Activated T-helper 9 cell treated with anti-CD3 and anti-CD28 coated beads, Interleukin-2, amount 50 U/mL, for 16 hours (primary cell): Measurements from ENCODE around the gene SEC24A.
"Not testable (repeated sequence)": the region's sequence is repeated elsewhere in the genome, so short reads cannot be mapped to it uniquely, and the experiment has no call there.

ENCODE experiments used
- DNase-seq: peaks from one replicate; pipeline ENCODE4 v3.0.0-alpha.2; 2020; ENCODE audit warnings: low read depth

SEC24A gene

DNA sequence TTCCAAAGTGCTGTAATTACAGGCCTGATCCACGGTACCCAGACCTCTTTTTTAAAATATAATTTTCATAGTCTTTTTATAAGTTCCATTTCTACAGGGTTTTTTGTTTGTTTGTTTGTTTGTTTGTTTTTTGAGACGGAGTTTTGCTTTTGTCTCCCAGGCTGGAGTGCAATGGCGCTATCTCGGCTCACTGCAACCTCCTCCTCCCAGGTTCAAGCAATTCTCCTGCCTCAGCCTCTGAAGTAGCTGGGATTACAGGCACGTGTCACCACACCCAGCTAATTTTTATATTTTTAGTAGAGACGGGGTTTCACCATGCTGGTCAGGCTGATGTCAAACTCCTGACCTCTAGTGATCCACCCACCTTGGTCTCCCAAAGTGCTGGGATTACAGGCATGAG is 2.1 kb downstream of the SEC24A start:
- DNase-seq = not testable (repeated sequence)

DNA sequence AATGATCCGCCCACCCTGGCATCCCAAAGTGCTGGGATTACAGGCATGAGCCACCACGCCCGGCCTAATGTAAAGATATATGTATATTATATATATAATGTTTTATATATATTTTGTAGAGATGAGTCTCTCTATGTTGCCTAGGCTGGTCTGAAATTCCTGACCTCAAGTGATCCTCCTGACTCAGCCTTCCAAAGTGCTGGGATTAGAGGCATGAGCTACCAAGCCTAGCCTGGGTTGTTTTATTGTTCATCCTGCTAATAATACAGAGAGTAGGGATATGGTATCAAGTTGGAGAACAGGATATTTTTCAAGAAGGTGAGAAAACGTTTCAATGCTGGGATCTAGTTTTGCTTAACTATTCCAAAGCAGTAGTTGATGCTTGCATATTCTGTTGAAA is 2.9 kb downstream of the SEC24A start:
- no peak for DNase-seq

DNA sequence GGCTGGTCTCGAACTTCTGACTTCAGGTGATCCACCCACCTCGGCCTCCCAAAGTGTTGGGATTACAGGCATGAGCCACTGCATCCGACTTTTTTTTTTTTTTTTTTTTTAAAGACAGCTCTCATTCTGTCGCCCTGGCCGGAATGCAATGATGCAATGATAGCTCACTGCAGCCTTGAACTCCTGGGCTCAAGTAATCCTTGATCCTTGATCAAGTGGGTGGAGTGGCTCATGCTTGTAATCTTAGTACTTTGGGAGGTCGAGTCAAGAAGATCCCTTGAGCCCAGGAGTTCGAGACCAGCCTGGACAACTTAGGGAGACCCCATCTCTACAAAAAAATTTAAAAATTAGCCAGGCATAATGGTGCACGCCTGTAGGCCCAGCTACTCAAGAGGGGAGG is 8.1 kb downstream of the SEC24A start:
- no peak for DNase-seq

DNA sequence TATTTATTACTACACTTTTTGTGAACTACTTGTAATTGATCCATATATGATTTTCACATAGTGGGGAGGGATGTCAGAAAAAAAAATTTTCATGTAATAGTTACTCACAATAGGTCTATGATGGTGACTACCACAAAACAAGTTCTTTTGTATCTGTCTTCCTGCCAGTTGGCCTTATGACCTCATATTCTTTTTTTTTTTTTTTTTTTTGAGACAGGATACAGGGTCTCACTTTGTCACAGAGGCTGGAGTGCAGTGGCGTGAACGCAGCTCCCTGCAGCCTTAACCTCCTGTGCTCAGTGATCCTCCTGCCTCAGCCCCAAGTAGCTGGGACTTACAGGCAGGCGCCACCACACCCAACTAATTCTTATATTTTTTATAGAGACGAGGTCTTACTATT is 10.9 kb downstream of the SEC24A start:
- no peak for DNase-seq

DNA sequence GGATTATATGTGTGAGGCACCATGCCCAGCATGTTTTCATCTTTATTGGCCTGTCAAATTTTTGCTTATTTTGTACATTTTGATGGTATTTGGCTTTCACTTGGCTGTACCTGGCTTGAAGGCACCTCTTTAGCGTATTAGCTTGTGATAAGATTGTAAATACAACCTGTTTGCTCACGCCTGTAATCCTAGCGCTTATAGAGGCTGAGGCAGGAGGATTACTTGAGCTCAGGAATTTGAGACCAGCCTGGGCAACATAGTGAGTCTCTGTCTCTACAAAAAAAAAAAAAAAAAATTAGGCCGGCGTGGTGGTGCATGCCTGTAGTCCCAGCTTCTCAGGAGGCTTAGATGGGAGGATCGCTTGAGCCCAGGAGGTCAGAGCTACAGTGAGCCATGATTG is 11.3 kb downstream of the SEC24A start:
- DNase-seq = no peak

DNA sequence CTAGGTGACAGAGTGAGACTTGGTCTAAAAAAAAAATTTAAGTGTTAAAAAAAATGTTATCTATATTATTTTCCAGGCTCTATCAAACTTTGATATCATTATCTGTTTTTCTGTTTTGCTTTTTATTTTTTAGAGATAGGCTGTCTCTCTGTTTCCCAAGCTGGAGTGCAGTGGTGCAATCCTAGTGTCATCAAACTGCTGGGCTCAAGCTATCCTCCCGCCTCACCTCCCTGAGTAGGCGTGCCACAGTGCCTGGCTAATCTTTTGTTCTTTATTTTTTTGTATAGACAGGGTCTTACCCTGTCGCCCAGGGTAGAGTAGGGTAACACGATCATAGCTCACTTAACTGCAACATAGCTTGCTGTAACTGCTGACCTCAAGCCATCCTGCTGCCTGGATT is 14.4 kb downstream of the SEC24A start:
- DNase-seq = no peak

DNA sequence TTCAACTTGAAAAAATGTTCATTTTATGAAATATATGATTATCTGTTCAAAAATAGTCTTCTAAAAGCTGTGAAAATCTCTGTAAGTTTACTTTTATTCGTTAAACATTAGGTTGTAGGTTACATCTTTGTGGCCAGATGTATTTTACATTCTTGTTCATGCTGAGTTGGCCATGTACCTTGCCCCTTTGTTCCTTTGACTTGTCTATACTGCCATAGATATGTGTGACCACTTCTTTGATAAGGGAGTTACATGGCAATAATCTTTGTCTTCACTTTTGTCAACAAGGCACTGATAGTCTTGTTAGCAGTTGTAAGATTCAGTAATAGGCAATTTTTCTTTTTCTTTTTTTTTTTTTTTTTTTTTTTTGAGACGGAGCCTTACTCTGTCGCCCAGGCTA is 15.9 kb downstream of the SEC24A start:
- no peak for DNase-seq

DNA sequence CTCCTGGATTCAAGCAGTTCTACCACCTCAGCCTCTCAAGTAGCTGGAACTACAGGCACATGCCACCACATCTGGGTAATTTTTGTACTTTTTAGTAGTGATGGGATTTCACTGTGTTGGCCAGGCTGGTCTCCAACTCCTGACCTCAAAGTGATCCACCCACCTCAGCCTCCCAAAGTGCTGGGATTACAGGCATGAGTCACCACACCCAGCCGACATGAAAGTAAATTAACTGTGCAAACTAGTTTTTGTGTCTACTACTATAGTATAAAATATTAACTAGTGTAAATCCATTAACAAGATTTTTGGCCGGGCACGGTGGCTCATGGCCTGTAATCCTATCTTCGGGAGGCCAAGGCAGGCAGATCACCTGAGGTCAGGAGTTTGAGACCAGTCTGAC is 25.0 kb downstream of the SEC24A start:
- DNase-seq = not testable (repeated sequence)

DNA sequence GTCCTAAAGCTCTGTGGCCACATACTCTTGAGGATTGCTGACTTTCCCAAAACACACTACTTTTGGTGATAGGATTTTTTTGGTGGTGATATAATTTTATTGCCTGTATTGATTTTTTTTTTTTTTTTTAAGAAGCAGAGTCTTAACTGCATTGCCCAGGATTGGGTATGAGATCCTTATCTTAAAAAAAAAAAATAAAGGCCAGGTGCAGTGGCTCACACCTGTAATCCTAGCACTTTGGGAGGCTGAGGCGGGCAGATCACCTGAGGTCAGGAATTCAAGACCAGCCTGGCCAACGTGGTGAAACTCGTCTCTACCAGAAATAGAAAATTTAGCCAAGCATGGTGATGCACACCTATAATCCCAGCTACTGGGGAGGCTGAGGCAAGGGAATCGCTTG is 28.8 kb downstream of the SEC24A start:
- DNase-seq = not testable (repeated sequence)

DNA sequence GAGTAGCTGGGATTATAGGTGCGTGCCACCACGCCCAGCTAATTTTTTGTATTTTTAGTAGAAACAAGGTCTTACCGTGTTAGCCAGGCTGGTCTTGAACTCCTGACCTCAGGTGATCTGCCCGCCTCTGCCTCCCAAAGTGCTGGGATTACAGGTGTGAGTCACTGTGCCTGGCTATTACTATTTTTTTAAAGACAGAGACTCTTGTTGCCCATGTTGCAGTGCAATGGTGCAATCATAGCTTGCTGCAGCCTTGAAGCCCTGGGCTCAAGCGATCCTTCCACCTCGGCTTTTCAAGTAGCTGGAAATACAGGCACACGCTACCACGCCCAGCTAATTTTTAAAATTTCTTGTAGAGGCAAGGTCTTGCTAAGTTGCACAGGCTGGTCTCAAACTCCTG is 41.6 kb downstream of the SEC24A start:
- not testable (repeated sequence) for DNase-seq

DNA sequence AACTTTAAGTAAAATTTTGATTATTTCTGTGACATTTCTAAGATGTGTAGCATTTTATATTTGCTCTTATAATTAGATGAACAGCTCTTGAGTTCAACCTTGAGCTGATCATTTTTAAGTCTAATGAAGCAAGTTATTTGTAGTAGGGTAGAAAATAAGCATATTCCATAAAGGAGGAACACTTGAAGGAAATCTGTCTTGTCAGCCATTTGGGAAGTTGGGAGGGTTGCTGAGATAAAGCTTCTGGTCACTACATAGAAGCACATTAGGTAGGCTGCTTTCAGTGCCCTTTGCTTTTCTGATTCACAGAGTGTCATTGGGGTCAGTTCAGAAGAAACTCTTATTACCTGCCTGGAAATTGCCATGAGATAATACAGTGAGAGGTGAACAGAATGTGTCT is 44.1 kb downstream of the SEC24A start:
- DNase-seq = no peak

DNA sequence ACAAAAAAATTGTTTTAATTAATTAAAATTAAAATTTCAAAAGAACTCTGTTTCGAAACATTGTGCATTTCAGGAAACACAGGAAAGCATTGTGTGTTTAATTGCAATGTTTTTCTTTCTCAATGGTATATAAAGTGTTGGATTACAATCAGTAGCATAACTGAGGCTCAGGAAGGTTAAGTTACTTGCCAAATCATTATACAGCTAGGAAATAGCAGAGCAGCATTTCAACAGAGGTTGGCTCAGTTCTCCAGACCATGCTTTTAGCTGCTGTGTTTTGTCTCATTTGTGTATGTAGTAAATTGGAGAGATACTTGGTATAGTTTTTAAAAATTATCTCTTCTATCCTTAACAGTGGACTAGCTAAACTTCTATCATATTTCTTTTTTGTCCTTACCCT is 59.7 kb downstream of the SEC24A start:
- no peak for DNase-seq

DNA sequence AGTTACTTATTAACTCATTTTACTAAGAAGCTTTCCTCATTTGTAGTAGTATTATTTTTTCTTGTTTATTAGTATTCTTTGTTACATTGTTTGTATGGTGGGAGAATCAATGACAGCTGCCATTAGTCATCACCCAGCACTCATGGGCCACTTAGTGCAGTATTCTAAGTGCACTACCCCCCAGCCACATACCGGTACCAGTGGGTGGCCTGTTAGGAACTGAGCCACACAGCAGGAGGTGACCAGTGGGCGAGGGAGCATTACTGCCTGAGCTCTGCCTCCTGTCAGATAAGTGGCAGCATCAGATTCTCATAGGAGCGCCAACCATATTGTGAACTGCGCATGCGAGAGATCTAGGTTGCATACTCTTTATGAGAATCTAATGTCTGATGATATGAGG is 65.5 kb downstream of the SEC24A start:
- no peak for DNase-seq

DNA sequence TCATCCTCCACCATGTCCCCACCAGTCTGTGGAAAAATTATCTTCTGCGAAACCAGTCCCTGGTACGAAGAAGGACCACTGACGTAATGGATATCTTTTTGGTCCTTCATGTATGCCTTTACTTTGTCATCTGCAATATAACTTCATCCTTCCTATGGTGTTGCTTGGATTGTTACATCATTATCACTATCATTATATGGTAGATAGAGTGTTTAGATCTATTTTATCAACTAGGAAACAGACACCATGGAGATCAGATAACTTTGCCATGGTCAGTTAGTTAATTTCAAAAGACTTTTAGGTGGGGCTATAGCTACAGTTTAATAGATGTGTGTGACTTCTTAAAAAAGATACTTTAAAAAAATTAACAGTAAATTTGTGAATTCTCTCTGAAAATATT is 66.0 kb downstream of the SEC24A start:
- DNase-seq = no peak

DNA sequence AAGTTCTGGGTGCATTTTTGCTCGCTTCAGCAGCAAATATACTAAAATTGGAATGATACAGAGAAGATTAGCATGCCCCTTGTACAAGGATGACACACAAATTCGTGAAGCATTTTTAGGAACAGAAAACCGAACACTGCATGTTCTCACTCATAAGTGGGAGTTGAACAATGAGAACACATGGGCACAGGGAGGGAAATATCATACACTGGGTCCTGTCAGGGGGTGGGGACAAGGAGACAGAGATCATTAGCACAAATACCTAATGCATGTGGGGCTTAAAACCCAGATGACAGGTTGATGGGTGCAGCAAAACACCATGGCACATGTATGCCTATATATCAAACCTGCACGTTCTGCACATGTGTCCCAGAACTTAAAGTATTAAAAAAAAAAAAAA is 66.9 kb downstream of the SEC24A start:
- not testable (repeated sequence) for DNase-seq

DNA sequence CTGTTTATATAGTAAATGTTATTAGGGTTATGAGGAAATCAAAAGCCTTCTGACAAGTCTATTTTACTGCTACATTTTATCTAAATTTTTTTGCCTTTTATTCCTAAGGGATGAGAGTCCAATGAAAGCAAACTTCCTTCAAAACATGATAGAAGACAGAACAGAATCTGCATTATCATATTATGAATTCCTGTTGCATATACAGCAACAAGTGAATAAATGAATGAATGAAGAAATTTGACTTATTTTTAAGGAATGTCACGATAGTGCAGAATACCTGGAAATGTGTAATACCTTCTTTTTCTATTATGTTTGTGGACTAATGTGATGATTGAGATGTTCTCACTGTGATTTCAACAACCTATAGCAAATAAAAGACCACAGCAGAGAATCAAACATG is 76.3 kb downstream of the SEC24A start:
- no peak for DNase-seq

DNA sequence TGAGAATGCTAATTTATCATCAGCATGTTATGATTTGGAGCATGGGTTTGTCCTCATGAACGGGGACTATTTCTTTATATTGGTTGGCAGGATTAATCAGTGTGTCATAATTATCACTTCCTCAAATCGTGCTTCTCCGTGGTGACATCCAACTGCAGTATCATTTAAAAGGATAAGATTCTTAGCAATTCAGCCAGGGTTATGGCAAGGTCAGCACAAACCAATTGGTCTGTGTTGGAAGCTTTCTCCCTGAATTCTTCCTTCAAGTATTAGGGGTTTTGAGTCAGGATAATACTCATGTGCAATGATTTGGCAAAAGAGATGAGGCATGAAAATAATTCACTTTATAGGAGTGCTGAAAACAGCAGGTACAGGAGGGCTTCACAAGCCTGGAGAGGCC is 84.2 kb downstream of the SEC24A start:
- no peak for DNase-seq

DNA sequence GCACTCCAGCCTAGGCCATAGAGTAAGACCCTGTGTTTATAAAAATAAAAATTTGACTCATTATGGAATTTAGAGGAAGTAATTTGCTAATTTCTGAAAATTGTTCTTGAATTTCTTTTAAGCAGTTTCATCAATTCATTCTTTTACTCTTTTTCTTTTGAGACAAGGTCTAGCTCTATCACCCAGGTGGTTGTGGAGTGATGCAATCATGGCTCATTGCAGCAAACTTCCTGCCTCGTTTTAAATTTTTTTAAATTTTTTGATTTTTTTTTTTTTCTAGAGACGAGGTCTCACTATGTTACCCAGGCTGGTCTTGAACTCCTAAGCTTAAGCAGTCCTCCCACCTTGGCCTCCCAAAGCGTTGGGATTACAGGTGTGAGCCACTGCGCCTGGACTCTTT is 86.7 kb downstream of the SEC24A start:
- DNase-seq = no peak

DNA sequence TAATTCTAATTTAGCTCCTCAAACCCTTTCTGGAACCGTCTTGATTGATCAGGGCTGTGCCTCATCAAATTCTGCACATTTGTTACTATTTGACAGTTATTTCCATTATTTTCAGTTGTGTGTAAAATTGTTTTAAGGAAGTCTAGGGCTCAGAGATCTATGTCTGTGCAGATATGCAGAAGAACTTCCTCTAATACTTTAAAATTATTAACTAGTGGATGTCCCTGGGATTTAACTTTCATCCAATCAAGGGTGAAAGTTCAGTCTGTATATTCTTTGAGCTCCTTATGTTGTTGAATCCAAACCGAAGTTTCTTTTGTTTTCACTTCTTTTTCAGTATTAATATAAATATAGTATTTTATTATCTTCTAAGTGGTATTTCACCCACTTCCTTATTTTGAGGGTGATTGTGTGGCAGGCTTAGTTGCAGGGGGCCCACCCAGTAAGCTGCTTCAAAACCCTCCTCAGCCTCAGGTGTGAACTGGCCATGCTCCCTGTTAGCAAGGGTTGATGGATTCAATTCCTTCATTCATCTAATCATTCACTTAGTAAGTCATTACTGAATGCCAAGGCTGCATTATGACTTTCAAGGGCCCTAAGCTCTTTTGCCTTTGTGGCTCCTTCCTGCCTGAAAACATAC is 87.7 kb downstream of the SEC24A start:
- no peak for DNase-seq

DNA sequence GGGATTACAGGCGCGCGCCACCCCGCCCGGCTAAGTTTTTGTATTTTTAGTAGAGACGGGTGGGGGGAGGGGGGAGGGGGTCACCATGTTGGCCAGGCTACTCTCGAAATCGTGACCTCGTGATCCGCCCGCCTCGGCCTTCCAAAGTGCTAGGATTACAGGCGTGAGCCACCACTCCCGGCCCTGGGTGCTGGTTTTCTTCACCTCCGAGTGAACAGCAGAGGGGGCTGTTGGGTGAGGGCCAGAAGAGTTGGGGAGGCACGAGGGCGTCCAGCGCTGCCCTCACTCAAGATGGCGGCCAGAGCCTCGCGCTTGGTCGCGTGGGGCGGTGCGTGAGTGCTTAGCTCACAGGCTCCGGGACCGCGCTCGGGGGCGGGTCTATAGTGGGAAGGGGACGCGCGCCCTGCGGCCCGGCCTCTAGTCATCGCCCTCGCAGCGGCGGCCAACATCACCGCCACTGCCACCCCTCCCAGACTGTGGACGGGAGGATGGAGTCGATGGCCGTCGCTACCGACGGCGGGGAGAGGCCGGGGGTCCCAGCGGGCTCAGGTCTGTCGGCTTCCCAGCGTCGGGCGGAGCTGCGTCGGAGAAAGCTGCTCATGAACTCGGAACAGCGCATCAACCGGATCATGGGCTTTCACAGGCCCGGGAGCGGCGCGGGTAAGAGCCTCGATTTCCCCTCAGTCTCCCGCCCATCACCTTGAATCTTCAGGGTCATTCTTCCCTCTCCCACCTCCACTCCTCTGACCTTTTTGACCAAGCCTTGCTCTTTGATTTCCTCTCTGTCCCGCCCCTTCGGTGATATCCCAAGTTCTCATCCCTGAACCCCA is 89.8 kb downstream of the SEC24A start, which contains the start of gene CAMLG:
CAMLG (plus strand) TSS at position 416 of the 830 bp plus-strand sequence; CDS start at position 489, 73 bp downstream.
- DNase-seq = peak; percentile 97

DNA sequence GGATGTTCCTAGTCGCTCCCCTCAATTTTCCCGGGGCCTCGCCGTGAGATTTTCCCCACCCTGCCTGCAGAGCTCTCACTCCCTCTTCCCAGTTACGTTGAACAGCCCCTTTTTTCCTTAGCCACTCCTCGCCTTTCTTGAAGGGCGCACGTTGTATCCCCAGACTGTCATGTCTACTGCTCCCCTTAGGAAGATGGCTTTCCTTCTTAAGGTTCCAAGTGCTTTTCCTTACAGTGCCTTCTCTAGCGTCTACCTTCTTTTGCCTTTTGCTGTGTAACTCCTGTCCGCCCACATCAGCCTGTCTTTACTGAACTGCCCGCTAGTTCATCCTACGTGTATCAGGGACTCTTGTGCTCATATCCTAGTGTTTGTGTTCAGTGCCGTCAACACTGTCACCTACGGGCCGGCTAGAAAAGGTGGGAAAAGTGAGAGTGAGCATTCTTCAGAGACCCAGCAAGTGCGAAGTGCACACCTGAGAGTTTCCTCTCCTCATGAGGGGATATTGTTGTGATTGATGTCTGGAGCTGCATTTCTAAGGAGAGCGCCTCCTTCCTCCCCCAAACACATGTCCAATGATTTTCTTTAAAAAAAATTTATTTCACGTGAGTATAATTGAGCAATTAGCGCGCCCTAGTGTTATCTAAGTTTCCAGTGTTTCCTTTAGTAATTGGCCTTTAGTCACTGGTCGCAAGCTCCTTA is 90.5 kb downstream of the SEC24A start:
- peak; percentile 1 for DNase-seq

DNA sequence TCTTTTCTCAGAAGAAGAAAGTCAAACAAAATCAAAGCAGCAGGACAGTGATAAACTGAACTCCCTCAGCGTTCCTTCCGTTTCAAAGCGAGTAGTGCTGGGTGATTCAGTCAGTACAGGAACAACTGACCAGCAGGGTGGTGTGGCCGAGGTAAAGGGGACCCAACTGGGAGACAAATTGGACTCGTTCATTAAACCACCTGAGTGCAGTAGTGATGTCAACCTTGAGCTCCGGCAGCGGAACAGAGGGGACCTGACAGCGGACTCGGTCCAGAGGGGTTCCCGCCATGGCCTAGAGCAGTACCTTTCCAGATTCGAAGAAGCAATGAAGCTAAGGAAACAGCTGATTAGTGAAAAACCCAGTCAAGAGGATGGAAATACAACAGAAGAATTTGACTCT is 92.5 kb downstream of the SEC24A start:
- DNase-seq = no peak

DNA sequence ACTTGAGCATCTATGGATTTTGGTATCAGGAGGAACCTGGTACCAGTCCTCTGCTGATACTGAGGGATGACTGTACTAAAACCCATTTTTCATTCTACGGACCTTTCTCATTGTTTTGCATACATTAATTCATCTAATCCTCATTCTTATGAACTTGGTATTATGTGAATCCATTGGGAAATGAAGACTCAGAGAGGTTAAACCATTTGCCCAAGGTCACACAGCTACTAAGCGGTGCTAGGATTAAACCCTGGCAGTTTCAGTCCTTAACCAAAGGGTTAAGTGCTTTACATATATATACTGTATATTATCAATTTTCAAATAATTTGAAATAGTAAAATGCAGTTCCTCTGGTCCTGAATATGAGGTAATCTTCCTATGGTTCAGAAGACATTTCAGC is 93.5 kb downstream of the SEC24A start:
- DNase-seq = no peak
